T47D (cell line): Measurements from ENCODE around the gene DHX34.
"Not testable (repeated sequence)": the region's sequence is repeated elsewhere in the genome, so short reads cannot be mapped to it uniquely, and the experiment has no call there.

Source experiments
- DNase-seq, 2 experiments: peaks; one replicate each; pipeline versions ENCODE4 v3.0.0 to v3.0.0-alpha.2; 2011 to 2012; ENCODE audit warnings: low read depth in 1 of 2, low spot score in 1 of 2
- JUND ChIP-seq: IDR thresholded peaks from 2 replicates; pipeline ENCODE4 v1.6.1; 2012; ENCODE audit warnings: low read depth
- in situ Hi-C: cut with HindIII; loops from 2 replicates; pipeline ENCODE4 v1.10.0; 2016; ENCODE audit warnings: low sequenced_read_pairs, low pct_unique_long_range_greater_than_20kb

The DHX34 gene

DNA sequence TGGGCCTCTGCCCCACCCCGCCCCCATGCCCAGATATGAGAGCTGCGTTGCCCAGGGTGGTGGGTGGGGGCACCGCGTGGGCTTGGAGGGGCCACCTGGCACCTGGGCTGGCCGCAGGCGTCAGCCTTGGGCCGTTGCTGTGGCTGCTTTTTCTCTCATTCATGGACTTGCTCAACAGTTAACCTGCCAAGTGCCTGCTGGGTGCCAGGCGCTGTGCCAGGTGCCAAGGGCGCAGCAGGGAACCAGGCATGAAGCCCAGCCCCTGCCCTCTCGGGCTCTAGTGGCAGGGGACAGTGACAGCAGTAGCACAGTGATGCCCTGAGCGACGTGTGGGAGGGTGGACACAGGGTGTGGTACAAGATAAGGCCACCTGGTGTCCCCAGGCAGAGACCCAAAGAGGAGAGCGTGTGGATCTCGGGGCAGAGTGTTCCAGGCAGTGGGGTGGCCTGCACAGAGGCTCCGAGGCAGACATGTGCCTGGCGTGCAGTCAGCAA, 28.1 kb downstream of the DHX34 start:
- DNase-seq: no peak
- TF ChIP-seq JUND: no peak
- in situ Hi-C loops: no loop called here

DNA sequence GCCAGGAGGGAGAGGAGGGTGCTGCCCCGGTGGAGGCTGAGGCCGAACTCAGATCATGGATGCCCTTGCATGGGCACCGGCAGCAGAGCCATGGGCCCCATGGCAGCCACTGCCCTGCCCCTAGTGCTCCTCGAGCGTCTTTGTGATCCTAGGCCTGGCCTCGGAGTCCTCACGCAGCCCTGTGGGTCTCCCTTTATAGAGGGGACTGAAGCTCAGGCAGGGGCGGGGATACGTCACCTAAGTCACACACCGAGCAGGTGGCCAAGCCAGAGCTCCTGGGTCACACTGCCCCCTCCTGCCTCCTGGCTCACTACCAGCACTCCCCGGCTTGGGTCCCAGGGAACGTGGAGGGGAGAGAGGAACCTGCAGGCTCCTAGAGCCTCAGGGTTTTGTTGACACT, 28.7 kb downstream of the DHX34 start:
- no peak for TF ChIP-seq JUND
- in situ Hi-C loops: no loop called here
- DNase-seq: no peak

DNA sequence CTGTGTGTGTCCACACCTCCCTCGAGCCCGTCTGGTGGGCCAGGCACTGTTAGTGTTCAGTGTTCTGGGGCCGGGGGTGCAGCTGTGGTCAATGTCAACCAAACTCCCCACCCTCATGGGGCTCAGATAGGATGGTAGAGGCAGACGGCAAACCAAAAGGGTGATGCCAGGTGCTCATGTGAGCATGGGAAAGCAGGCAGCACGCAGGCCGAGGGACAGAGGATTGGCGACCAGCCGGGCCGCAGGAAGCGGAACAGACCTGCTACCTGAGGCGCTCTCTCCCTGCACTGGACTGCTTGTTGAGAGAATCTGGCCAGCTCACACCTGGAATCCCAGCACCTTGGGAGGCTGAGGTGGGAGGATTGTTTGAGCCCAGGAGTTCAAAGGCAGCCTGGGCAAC, 29.1 kb downstream of the DHX34 start:
- DNase-seq: no peak
- no peak for TF ChIP-seq JUND
- in situ Hi-C loops: no loop called here

GRCh38 chr19:47379381-47379938, 30.3 kb downstream of the DHX34 start:
- DNase-seq: no peak
- in situ Hi-C loops: no loop called here
- TF ChIP-seq JUND: no peak

DNA sequence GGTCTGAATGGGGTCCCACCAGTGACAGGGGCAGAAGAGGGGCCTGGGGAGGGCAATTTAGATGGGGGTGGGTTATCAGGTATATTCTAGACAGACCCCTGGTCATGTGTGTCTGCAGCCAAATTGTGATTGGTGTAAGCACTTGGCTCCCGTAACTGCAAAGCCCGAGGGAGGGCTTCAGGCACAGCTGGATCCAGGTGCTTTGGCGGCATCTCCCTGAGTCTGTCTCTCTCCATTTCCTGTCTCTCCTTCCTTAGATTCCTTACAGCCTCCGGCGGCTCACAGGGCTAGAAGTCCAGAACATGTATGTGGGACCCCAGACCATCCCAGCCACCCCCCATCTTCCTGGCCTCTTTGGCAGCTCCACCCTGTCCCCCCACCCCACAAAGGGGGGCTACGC, 31.4 kb downstream of the DHX34 start:
- no peak for TF ChIP-seq JUND
- in situ Hi-C loops: no loop called here
- no peak for DNase-seq

DNA sequence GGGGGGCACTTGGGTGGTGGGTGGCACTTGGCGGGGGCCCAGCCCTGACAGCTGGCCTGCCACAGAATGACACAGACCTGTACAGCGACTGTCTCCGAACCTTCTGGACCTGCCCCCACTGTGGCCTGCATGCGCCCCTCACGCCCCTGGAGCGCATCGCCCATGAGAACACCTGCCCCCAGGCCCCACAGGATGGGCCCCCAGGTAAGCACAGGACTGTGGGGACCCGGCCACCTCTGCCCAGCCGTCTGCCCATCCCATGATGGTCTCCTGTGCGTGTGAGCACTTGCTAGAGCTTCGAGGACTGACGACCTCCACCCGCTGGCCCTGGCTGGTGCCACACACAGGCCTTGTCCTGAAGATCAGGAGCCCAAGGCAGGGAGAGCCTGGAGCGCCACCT, 32.0 kb downstream of the DHX34 start:
- in situ Hi-C loops: no loop called here

GRCh38 chr19:47381653-47382279, 32.7 kb downstream of the DHX34 start:
- DNase-seq: no peak
- in situ Hi-C loops: no loop called here

More for the DNA sequence above, 32.0 kb downstream of the DHX34 start:
- DNase-seq: no peak
- no peak for TF ChIP-seq JUND

DNA sequence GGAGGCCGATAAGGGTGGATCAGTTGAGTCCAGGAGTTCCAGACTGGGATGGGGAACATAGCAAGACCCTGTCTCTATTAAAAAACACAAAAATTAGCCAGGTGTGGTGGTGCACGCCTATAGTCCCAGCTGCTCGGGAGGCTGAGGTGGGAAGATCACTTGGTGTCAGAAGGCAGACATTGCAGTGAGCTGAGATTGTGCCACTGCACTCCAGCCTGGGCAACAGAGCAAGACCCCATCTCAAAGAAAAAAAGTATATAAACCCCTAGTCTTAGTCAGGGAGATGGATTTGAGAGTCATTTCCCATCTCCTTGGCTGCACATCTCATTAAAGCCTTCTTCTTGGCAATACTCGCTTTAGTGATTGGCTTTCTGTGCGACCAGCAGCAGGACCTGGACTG, 34.8 kb downstream of the DHX34 start:
- DNase-seq, in situ Hi-C loops: not testable (repeated sequence)

More at GRCh38 chr19:47381653-47382279, 32.7 kb downstream of the DHX34 start:
- no peak for TF ChIP-seq JUND

DNA sequence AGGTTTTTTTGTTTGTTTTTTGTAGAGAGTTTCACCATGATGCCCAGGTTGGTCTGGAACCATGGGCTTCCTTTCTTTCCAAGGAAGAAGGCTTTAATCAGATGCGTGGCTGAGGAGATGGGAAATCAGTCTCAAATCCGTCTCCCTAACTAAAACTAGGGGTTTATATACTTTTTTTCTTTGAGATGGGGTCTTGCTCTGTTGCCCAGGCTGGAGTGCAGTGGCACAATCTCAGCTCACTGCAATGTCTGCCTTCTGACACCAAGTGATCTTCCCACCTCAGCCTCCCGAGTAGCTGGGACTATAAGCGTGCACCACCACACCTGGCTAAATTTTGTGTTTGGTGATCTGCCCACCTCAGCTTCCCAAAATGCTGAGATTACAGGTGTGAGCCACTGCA, 35.4 kb downstream of the DHX34 start:
- in situ Hi-C loops: not testable (repeated sequence)

GRCh38 chr19:47386582-47386981, 37.5 kb downstream of the DHX34 start:
- in situ Hi-C loops, DNase-seq: not testable (repeated sequence)

More for the DNA sequence above, 35.4 kb downstream of the DHX34 start:
- DNase-seq: not testable (repeated sequence)

DNA sequence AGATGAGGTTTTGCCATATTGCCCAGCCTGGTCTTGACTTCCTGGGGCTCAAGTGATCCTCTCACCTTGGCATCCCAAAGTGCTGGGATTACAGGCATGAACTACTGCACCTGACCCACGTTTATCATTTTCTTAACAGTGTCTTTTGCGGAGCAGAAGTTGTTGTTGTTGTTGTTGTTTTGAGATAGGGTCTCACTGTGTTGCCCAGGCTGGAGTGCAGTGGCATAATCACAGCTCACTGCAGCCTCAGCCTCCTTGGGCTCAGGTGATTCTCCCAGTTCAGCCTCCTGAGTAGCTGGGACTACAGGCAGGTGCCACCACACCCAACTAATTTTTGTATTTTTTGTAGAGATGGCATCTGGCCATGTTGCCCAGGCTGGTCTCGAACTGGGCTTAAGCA, 38.5 kb downstream of the DHX34 start:
- in situ Hi-C loops, DNase-seq: not testable (repeated sequence)

DNA sequence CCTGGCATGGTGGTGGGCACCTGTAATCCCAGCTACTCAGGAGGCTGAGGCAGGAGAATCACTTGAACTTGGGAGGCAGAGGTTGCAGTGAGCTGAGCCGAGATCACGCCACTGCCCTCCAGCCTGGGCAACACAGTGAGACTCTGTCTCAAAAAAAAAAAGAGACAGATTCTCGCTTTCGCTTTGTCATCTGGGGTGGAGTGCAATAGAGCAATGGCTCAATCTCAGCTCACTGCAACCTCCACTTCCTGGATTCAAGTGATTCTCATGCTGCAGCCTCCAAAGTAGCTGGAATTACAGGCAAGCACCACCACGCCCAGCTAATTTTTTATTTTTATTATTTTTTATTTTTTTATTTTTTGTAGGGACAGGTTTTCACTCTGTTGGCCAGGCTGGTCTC, 39.6 kb downstream of the DHX34 start:
- in situ Hi-C loops, DNase-seq: not testable (repeated sequence)

DNA sequence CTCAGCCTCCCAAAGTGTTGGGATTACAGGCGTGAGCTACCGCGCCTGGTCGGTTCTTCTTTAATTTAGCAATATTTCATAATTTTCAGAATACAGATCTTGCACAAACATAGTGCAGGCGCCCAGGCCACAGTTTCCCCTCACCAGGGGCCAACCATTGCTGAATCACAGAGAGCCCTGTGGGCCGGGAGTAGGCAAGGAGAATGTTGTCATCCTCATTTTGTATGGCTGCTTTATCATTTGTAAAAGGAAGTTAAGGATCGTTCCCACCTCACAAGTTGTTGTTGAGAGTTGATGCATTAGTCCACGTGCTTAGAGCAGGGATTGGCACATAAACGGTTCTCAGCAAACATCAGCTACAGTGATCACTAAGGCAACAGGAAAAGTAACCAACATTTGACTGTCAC, 40.0 kb downstream of the DHX34 start:
- no peak for DNase-seq
- in situ Hi-C loops: no loop called here
- TF ChIP-seq JUND: no peak
